Effector CD4-positive, alpha-beta T cell (primary cell): ENCODE results near the gene KCNK10.

Experiments used
- DNase-seq: peaks from one replicate; pipeline ENCODE4 v3.0.0-alpha.2; 2020

KCNK10 gene

GRCh38 chr14:88225721-88226120 lies 97.3 kb downstream of the KCNK10 start:
- no peak for DNase-seq

GRCh38 chr14:88218119-88218915 lies 104.8 kb downstream of the KCNK10 start:
- no peak for DNase-seq

- DNase-seq = no peak
Measured at GRCh38 chr14:88212691-88213090, 110.4 kb downstream of the KCNK10 start.

GRCh38 chr14:88210426-88210825 lies 112.6 kb downstream of the KCNK10 start:
- DNase-seq = no peak

DNA sequence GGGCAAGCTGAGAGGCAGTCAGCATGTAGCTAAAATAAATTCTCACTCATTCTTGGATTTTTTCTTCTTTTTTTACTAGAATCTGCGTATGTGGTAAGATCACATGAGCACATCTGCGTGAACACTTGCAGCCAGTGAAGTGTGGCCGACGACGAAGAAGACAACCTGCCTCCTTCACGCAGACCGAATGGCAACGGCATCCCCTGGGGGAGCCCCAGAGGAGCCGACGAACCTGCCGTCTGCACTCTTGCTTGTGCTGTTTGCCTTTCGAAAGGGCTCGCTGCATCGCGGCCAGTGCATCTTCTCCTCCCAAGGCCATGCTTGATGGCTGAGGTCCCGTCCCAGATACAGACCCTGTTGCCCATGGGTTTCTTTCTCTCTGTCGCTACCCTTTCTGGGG lies 113.8 kb downstream of the KCNK10 start:
- no peak for DNase-seq

DNA sequence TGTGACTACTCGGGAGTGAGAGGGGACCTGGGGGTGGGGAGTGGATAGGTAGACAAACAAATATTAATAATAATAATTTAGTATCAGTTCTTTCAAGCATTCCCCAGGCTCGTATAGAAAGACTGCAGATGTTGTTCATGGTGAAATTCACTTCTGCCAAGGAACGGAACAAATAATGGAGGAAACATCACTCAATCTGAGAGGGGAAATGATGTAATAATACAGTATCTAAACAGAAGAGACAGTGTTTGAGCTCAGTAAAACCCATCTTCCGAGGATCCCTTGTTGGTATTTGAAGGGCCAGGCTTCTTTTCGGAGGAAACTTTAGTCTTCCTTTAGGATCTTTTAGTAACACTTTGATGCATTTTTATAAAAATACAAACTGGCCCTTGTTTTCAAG lies 114.2 kb downstream of the KCNK10 start:
- no peak for DNase-seq

DNA sequence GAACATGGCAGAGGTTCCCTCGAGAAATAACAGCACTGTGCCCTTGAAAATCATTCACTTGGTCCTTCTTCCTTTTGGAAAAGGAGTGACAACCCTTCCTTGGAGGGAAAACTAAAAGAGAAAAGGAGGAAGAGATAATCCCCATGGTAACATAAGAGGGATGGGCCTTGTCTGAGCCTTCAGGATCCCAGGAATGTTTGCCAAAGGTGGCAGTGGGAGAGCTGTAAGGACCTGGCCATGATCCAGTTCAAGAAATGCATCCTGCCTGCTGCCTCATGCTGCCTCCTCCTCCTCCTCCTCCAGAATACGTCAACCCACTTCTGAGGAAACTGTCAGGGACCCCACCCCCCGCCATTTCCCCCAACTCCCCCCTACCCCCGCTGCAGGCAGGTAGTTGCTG lies 118.8 kb downstream of the KCNK10 start:
- no peak for DNase-seq

- no peak for DNase-seq
Measured at GRCh38 chr14:88203291-88203690, 119.8 kb downstream of the KCNK10 start.

GRCh38 chr14:88202286-88202685 lies 120.8 kb downstream of the KCNK10 start:
- DNase-seq = no peak

GRCh38 chr14:88201851-88202250 lies 121.2 kb downstream of the KCNK10 start:
- no peak for DNase-seq

DNA sequence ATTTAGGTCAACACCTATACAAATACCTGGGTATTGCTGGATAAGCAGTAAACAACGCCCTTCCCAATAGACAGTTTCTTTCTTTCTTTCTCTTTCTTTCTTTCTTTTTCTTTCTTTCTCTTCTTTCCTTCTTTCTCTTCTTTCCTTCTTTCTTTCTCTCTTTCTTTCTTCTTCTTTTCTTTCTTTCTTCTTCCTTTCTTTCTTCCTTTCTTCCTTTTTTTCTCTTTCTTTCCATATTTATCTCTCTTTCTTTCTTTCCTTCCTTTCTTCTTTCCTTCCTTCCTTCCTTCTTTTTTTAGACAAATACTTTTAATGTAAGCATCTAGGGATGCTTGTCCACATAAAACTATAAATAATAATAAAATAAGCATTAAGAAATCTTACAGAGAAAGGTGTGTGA lies 123.2 kb downstream of the KCNK10 start:
- DNase-seq = no peak

DNA sequence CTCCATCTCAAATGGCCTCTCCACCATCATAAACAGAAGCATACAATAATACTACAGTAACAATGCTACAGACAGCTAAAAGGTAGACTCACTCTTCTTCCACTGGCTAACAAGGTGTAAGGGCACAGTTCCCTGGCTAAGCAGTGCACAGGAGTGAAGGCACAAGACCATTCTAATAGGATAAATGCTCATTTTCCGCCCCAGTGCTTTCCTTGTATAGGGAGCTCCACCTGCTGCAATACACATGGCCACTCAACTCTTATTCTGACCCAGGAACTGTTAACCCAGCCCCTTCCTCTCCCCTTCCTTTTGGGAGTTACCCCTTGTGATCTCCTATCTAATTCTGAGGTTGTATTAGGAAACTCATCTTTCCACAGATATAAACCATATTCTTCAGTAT lies 124.6 kb downstream of the KCNK10 start:
- no peak for DNase-seq

DNA sequence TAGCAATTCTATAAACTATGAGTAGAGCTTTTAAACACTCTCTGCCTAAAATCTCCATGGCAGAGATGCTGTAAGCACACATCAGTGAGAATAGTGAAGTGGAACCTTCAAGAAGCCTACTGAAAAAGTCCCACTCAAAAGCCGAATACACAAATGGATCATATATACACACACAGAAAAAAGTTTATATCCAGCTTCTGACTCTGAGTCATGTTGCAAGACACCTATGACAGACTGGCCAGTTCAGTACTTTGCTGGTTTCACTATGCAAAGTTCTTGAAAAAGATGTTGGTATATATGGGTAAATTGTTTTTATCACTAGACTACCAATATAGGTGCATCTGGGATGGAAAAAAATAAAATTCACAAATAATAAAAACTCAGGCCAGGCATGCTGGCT lies 126.1 kb downstream of the KCNK10 start:
- DNase-seq = no peak

GRCh38 chr14:88196116-88196890 lies 126.8 kb downstream of the KCNK10 start:
- no peak for DNase-seq

GRCh38 chr14:88195676-88196075 lies 127.4 kb downstream of the KCNK10 start:
- DNase-seq = no peak

DNA sequence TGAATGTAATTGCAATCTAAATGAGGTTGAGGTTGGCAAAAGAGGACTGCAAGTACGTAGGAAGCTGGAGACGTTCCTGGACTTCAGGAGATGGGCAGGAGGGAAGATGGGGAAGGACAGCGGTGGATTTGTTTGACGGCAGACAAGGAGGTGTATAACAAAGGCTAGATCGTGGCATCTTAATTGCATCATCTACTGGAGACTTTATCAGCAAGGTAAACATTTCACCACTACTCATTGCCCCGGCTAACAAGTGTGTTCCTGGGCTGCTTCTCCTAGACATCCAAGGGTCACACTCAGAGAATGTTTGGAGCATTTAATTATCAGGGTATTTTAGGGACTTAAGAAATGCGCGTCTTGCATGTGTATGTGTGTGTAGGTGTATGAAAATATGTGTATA lies 128.5 kb downstream of the KCNK10 start:
- DNase-seq = no peak

- DNase-seq = no peak
Measured at GRCh38 chr14:88191605-88192004, 131.5 kb downstream of the KCNK10 start.

DNA sequence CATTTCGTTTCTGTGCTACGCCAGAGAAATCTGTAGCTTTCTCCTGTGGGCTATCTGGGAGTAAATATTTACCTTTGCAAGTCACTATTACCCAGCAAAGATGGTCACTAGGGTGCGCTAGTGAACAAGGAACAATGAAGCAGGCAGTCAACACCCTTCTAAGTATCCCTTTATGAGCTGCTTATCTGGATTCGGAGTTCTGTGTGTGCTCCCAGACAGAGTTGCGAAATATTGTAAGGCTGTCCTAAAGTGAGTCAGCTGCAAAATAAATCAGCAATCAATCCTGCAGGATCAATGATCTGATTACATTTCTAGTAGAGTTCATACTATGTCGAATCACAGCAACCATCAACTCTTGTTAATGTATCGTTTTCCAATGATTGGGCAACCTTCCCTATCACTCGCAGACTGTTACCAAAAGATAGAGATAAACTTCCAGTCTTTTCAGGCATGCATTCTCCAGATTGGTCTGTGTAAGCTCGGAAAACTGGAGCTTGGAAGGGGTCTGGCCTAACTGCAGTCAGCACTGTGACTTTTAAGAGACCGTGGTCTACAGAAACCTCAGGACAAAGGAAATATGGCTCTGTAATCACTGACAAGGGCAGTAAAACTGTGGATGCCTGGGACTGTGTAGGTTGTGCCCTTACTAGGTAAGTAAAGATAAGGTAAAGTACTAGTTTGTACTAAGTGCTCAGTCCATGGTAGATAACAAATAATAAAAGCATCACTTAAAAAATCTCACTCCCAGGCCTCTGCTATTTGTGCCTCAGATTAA lies 133.5 kb downstream of the KCNK10 start:
- peak; percentile 24 for DNase-seq

GRCh38 chr14:88188745-88189416 lies 134.2 kb downstream of the KCNK10 start:
- no peak for DNase-seq

DNA sequence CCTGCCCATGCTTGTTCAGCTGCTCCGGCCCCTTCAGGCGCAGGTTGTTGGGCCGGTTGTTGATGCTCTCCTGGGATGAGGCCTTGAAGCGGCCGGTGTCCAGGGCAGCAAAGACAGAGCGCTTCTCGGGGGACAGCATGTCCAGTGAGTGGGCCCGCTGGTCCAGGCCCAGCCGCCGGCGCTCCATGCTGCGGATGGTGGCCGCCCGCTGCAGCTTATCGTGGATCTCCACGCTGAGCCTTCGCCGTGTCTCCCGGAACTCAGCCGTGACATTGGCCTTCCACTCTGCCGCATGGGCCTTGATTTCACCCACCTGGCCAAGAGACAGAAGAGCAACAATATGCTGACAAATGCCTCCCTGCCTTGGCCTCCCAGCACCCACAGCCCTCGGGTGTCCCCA lies 137.2 kb downstream of the KCNK10 start:
- DNase-seq = no peak

- no peak for DNase-seq
Measured at GRCh38 chr14:88184956-88185355, 138.1 kb downstream of the KCNK10 start.

- DNase-seq = no peak
Measured at GRCh38 chr14:88181072-88181471, 142.0 kb downstream of the KCNK10 start.

- no peak for DNase-seq
Measured at GRCh38 chr14:88179716-88180115, 143.4 kb downstream of the KCNK10 start.
